SH-SY5Y (cell line): Measurements from ENCODE around the gene PTAFR.

Source experiments
- GATA2 ChIP-seq: IDR thresholded peaks from 2 replicates; pipeline ENCODE4 v1.6.1; 2011; ENCODE audit warnings: mild to moderate bottlenecking, low read depth, low read length
- GATA3 ChIP-seq: IDR thresholded peaks from 2 replicates; pipeline ENCODE4 v1.6.1; 2011; ENCODE audit warnings: low read depth, mild to moderate bottlenecking, low read length, moderate library complexity

DNA sequence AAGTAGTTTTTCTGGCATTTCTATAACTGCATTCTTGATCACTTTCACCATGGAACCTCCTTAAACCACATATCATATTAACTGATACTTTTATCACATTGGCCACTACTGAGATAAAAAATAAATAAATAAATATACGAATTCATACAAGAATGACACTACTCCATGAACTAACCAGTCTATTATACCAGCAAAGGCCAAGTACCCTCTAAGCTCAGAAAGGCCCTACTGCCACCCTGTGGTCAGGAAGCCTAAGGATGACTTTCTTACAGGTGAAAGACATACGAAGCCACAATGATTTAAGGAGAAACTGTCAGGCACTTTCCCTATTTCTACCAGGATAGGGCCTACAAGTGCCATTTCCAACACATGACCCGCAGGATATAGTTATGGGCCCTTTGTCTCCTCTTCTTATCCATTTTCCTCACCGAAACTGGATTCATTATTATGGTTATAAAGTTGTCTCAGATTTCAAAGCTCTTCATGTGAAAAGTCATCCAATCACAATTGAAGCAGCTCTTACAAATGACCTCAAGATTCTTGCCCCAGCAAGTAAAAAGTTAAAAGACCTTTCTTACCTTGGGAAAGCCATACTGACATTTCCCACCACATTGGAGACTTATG lies 32.4 kb upstream of the PTAFR start:
- no peak for TF ChIP-seq GATA2
- TF ChIP-seq GATA3: no peak
